Lower leg skin (tissue), 4 donors: ENCODE results near the gene TMED3. TPM values are rescaled to one million over a fixed set of nuclear protein-coding genes. Genes with fewer than 3 reads are reported as not detected.

ENCODE experiments used
- DNase-seq, 2 donors: peaks; one replicate each; pipeline ENCODE4 v3.0.0-alpha.2; 2019; ENCODE audit warnings: low spot score in 2 of 2
- H3K4me3 ChIP-seq: fragments of 200-600 bp; sonication (generic); 2 replicates; pipeline ENCODE4 v1.5.1; 2017; ENCODE audit warnings: mild to moderate bottlenecking, low read depth; ENCODE audit not compliant: poor library complexity, severe bottlenecking
- POLR2A ChIP-seq, 2 donors: fragments of 450-650 bp; IDR thresholded peaks; one replicate each; pipeline ENCODE4 v1.6.1; 2016 to 2017; ENCODE audit warnings: antibody characterized with exemption in 2 of 2, mild to moderate bottlenecking in 1 of 2, moderate library complexity in 1 of 2
- WGBS, 2 donors: methylation state at CpG; one replicate each; pipeline ENCODE4 v1.1.5; 2018; 5-methylcytosine and 5-hydroxymethylcytosine counted together
- intact Hi-C: fragments of 100-400 bp; cut with DNase I; formaldehyde crosslinking; loops from one replicate; pipeline ENCODE4 v1.15.0; 2023; ENCODE audit warnings: low total_unique reads
- total RNA-seq, 4 donors: library from RNA; depleted of rRNA; stranded (reverse); fragments of >200 nt; gene quantifications; one replicate each; pipeline ENCODE4 v1.1.0, GENCODE V29; 2016
- TF ChIP-seq, protein P1 (sequence below), 3 donors: fragments of 450-650 bp; IDR thresholded peaks; one replicate each; pipeline ENCODE4 v1.5.1; 2016; ENCODE audit warnings: antibody characterized with exemption in 3 of 3, mild to moderate bottlenecking in 3 of 3, moderate library complexity in 2 of 3

The TMED3 gene
- total RNA-seq, 4 donors from 2014 or later, result 109 to 171 (median 151) TPM

DNA sequence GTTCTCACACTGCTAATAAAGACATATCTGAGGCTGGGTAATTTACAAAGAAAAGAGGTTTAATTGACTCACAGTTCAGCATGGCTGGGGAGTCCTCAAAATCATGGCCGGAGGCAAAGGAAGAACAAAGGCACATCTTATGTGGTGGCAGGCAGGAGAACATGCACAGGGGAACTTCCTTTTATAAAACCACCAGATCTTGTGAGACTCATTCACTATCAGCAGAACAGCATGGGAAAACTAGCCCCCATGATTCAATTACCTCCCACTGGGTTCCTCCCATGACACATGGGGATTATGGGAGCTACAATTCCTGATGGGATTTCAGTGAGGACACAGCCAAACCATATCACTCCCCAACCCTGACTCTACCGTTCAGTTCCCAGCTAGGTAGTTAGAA is 61.5 kb downstream of the TMED3 start:
- no peak overlapping the region for H3K4me3 ChIP-seq
- DNase-seq, result no peak
- TF ChIP-seq, protein P1, sequence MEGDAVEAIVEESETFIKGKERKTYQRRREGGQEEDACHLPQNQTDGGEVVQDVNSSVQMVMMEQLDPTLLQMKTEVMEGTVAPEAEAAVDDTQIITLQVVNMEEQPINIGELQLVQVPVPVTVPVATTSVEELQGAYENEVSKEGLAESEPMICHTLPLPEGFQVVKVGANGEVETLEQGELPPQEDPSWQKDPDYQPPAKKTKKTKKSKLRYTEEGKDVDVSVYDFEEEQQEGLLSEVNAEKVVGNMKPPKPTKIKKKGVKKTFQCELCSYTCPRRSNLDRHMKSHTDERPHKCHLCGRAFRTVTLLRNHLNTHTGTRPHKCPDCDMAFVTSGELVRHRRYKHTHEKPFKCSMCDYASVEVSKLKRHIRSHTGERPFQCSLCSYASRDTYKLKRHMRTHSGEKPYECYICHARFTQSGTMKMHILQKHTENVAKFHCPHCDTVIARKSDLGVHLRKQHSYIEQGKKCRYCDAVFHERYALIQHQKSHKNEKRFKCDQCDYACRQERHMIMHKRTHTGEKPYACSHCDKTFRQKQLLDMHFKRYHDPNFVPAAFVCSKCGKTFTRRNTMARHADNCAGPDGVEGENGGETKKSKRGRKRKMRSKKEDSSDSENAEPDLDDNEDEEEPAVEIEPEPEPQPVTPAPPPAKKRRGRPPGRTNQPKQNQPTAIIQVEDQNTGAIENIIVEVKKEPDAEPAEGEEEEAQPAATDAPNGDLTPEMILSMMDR (IDR thresholded peaks at IDR 0.05), result no peak
- no peak for TF ChIP-seq POLR2A (IDR thresholded peaks at IDR 0.05)
- intact Hi-C loops, result no loop called here
- whole genome bisulfite sequencing, 2 donors, result 77 to 80% methylated on average over 2 of the region's 2 CpGs

Other genes starting within 250 kb of the TMED3 start
- under 1 TPM in 1 of 4 donors, not detected in 3; 0.10 TPM for gene RASGRF1, start 220.3 kb upstream of the TMED3 start, total RNA-seq
- not detected for gene ANKRD34C, start 28.4 kb upstream of the TMED3 start, total RNA-seq
- under 1 TPM; 0.25 to 0.64 (median 0.33) TPM for gene MINAR1, start 121.2 kb downstream of the TMED3 start, total RNA-seq